ENCODE results near the gene MARCHF2.
"Not testable (repeated sequence)": the region's sequence is repeated elsewhere in the genome, so short reads cannot be mapped to it uniquely, and the experiment has no call there.

MARCHF2 gene

GRCh38 chr19:8413629-8413995 is 507 bp downstream of the MARCHF2 start:
- no peak for DNase-seq

- no peak for DNase-seq
Observed at GRCh38 chr19:8416796-8417195, 3.7 kb downstream of the MARCHF2 start.

GRCh38 chr19:8421484-8422461 is 8.7 kb downstream of the MARCHF2 start:
- no peak for DNase-seq

GRCh38 chr19:8423817-8424223 is 10.7 kb downstream of the MARCHF2 start:
- DNase-seq = no peak

GRCh38 chr19:8425331-8425730 is 12.2 kb downstream of the MARCHF2 start:
- not testable (repeated sequence) for DNase-seq

- no peak for DNase-seq
Observed at GRCh38 chr19:8426283-8426682, 13.2 kb downstream of the MARCHF2 start.

GRCh38 chr19:8429044-8429443 is 15.9 kb downstream of the MARCHF2 start:
- no peak for DNase-seq

- DNase-seq = no peak
Observed at GRCh38 chr19:8429826-8430225, 16.7 kb downstream of the MARCHF2 start.

- DNase-seq = no peak
Observed at GRCh38 chr19:8430650-8431049, 17.5 kb downstream of the MARCHF2 start.

- DNase-seq = no peak
Observed at GRCh38 chr19:8438236-8438635, 25.1 kb downstream of the MARCHF2 start.

GRCh38 chr19:8441725-8442544 is 28.8 kb downstream of the MARCHF2 start:
- DNase-seq = no peak

GRCh38 chr19:8444140-8444676 is 31.1 kb downstream of the MARCHF2 start:
- DNase-seq = not testable (repeated sequence)

GRCh38 chr19:8444677-8445487 is 31.8 kb downstream of the MARCHF2 start, which contains the start of gene HNRNPM:
TSS of gene HNRNPM (plus strand) at chr19:8444975. CDS start at chr19:8444999, 24 bp downstream.
- peak; percentile 100 for DNase-seq

- peak; percentile 27 to 36 for DNase-seq
Observed at GRCh38 chr19:8445488-8446001, 32.4 kb downstream of the MARCHF2 start.

GRCh38 chr19:8446061-8446709 is 33.1 kb downstream of the MARCHF2 start:
- DNase-seq = no peak

- DNase-seq = no peak
Observed at GRCh38 chr19:8449830-8450229, 36.7 kb downstream of the MARCHF2 start.

GRCh38 chr19:8451377-8451776 is 38.3 kb downstream of the MARCHF2 start:
- no peak for DNase-seq

- DNase-seq = no peak
Observed at GRCh38 chr19:8451885-8452284, 38.8 kb downstream of the MARCHF2 start.

GRCh38 chr19:8452446-8453123 is 39.5 kb downstream of the MARCHF2 start:
- no peak for DNase-seq

- no peak for DNase-seq
Observed at GRCh38 chr19:8453616-8454015, 40.5 kb downstream of the MARCHF2 start.

- DNase-seq = no peak
Observed at GRCh38 chr19:8454218-8454617, 41.1 kb downstream of the MARCHF2 start.

Measured in stimulated activated CD4-positive, alpha-beta T cell treated with anti-CD3 and anti-CD28 coated beads, Interleukin-4, amount 100 ng/mL, for 4 hours (primary cell).